WERI-Rb-1 (cell line): ENCODE results near the gene MRPL54.

ENCODE experiments used
- DNase-seq: peaks from one replicate; pipeline ENCODE4 v3.0.0-alpha.2; 2020
- H3K27ac ChIP-seq: fragments of 250-450 bp; sonication (Bioruptor Pico); 2 replicates; pipeline ENCODE4 v1.5.1; 2020; ENCODE audit warnings: mild to moderate bottlenecking, moderate library complexity
- H3K27me3 ChIP-seq: fragments of 250-450 bp; sonication (Bioruptor Pico); 2 replicates; pipeline ENCODE4 v1.5.1; 2021; ENCODE audit warnings: mild to moderate bottlenecking, low read depth, moderate library complexity; ENCODE audit not compliant: insufficient read depth, severe bottlenecking
- H3K36me3 ChIP-seq: fragments of 250-450 bp; sonication (Bioruptor Pico); 2 replicates; pipeline ENCODE4 v1.5.1; 2020; ENCODE audit warnings: mild to moderate bottlenecking, moderate library complexity
- H3K4me3 ChIP-seq: 2 replicates; pipeline ENCODE4 v1.5.1; 2011; ENCODE audit warnings: low read depth, mild to moderate bottlenecking, control low read depth, low read length
- H3K9me3 ChIP-seq: fragments of 250-450 bp; sonication (Bioruptor Pico); 2 replicates; pipeline ENCODE4 v1.5.1; 2021; ENCODE audit warnings: mild to moderate bottlenecking, moderate library complexity; ENCODE audit not compliant: severe bottlenecking
- CTCF ChIP-seq: IDR thresholded peaks from 2 replicates; pipeline ENCODE4 v1.5.1; 2011; ENCODE audit warnings: low read depth, mild to moderate bottlenecking, control low read depth, inconsistent platforms, low read length

MRPL54 gene

GRCh38 chr19:3785938-3786824 is 23.7 kb downstream of the MRPL54 start, which contains the start of gene MATK:
MATK (minus strand) TSS chr19:3786381; CDS start chr19:3785135, 1,246 bp downstream.
- peak within 1 kb of the TSS; percentile 88 for H3K27ac ChIP-seq
- no peak for TF ChIP-seq CTCF
- no peak for DNase-seq
- H3K9me3 ChIP-seq = peaks cover 12% of the 10 kb centered on the region
- H3K4me3 ChIP-seq = peak within 1 kb of the TSS; percentile 79
- no peaks in the 10 kb centered on the region for H3K27me3 ChIP-seq
- H3K36me3 ChIP-seq = peaks cover 31% of the 10 kb centered on the region

- TF ChIP-seq CTCF = no peak
- no peak for DNase-seq
- Histone ChIP-seq H3K4me3 (no peak overlapping the region), H3K27ac (no peak overlapping the region), H3K9me3 (no peaks in the 10 kb centered on the region), H3K27me3 (no peaks in the 10 kb centered on the region), H3K36me3 (peaks cover 1% of the 10 kb centered on the region)
These were observed 26.7 kb downstream of the MRPL54 start for GRCh38 chr19:3788996-3789778.

GRCh38 chr19:3790209-3790734 is 27.8 kb downstream of the MRPL54 start:
- H3K27me3 ChIP-seq = no peaks in the 10 kb centered on the region
- no peak overlapping the region for H3K27ac ChIP-seq
- no peaks in the 10 kb centered on the region; the same call in 1 of the 2 replicates for H3K36me3 ChIP-seq
- H3K9me3 ChIP-seq = no peaks in the 10 kb centered on the region
- DNase-seq = no peak
- H3K4me3 ChIP-seq = no peak overlapping the region
- no peak for TF ChIP-seq CTCF

GRCh38 chr19:3790941-3791340 is 28.5 kb downstream of the MRPL54 start:
- no peak overlapping the region for H3K4me3 ChIP-seq
- no peak for DNase-seq
- no peak overlapping the region for H3K27ac ChIP-seq
- TF ChIP-seq CTCF = no peak
- H3K9me3 ChIP-seq = peaks cover under 1% of the 10 kb centered on the region
- no peaks in the 10 kb centered on the region for H3K27me3 ChIP-seq
- H3K36me3 ChIP-seq = no peaks in the 10 kb centered on the region; the same call in 1 of the 2 replicates

GRCh38 chr19:3792114-3792513 is 29.6 kb downstream of the MRPL54 start:
- peaks cover 9% of the 10 kb centered on the region for H3K9me3 ChIP-seq
- TF ChIP-seq CTCF = no peak
- no peak overlapping the region for H3K27ac ChIP-seq
- H3K27me3 ChIP-seq = no peaks in the 10 kb centered on the region
- no peak overlapping the region for H3K4me3 ChIP-seq
- no peaks in the 10 kb centered on the region for H3K36me3 ChIP-seq
- no peak for DNase-seq
